NCI-H2081 treated with DMSO at 0.1 percent for 48 hours (cell line): Measurements from ENCODE around the gene AOC2.
"Not testable (repeated sequence)": the region's sequence is repeated elsewhere in the genome, so short reads cannot be mapped to it uniquely, and the experiment has no call there.

Experiments used
- DNase-seq: peaks from one replicate; lab custom pipeline; 2025; lab: John Stamatoyannopoulos, UW

AOC2 gene

GRCh38 chr17:42855048-42855596, 10.7 kb downstream of the AOC2 start:
- no peak for DNase-seq

- DNase-seq, result not testable (repeated sequence)
Observed at GRCh38 chr17:42856093-42856492, 11.7 kb downstream of the AOC2 start.

GRCh38 chr17:42856516-42856915, 12.1 kb downstream of the AOC2 start:
- DNase-seq, result not testable (repeated sequence)

GRCh38 chr17:42857389-42857788, 13.0 kb downstream of the AOC2 start:
- no peak for DNase-seq

GRCh38 chr17:42865638-42866094, 21.3 kb downstream of the AOC2 start:
- DNase-seq, result no peak

GRCh38 chr17:42866216-42866615, 21.8 kb downstream of the AOC2 start:
- no peak for DNase-seq

GRCh38 chr17:42866631-42867575, 22.5 kb downstream of the AOC2 start:
- no peak for DNase-seq

GRCh38 chr17:42867694-42868261, 23.4 kb downstream of the AOC2 start:
- DNase-seq, result not testable (repeated sequence)

- DNase-seq, result no peak
Observed at GRCh38 chr17:42868338-42868737, 24.0 kb downstream of the AOC2 start.

GRCh38 chr17:42871647-42872046, 27.3 kb downstream of the AOC2 start:
- no peak for DNase-seq

GRCh38 chr17:42872251-42872965, 28.0 kb downstream of the AOC2 start:
- DNase-seq, result no peak

GRCh38 chr17:42873315-42873714, 28.9 kb downstream of the AOC2 start:
- no peak for DNase-seq

- not testable (repeated sequence) for DNase-seq
Observed at GRCh38 chr17:42873932-42874695, 29.7 kb downstream of the AOC2 start.

GRCh38 chr17:42877037-42877436, 32.7 kb downstream of the AOC2 start:
- DNase-seq, result no peak

GRCh38 chr17:42878123-42878880, 33.9 kb downstream of the AOC2 start:
- DNase-seq, result no peak

- no peak for DNase-seq
Observed at GRCh38 chr17:42878924-42879595, 34.7 kb downstream of the AOC2 start.

- no peak for DNase-seq
Observed at GRCh38 chr17:42879596-42879985, 35.2 kb downstream of the AOC2 start.

- no peak for DNase-seq
Observed at GRCh38 chr17:42880776-42881310, 36.5 kb downstream of the AOC2 start.

- not testable (repeated sequence) for DNase-seq
Observed at GRCh38 chr17:42881706-42882105, 37.3 kb downstream of the AOC2 start.

- no peak for DNase-seq
Observed at GRCh38 chr17:42882166-42882565, 37.8 kb downstream of the AOC2 start.
